H1 (cell line): ENCODE data around the gene CDK19. TPM values are rescaled to one million over a fixed set of nuclear protein-coding genes. Genes with fewer than 3 reads are reported as not detected.

ENCODE experiments used
- CTCF ChIA-PET: fragments of 300-600 bp; sonication (Branson Sonifier 250); formaldehyde crosslinking; loops from one replicate; lab custom pipeline; 2021; ENCODE audit not compliant: partially characterized antibody; lab: Charles Lee
- POLR2A ChIA-PET: fragments of 300-600 bp; sonication (Branson Sonifier 250); formaldehyde crosslinking; loops from one replicate; lab custom pipeline; 2021; ENCODE audit warnings: inconsistent platforms; ENCODE audit not compliant: partially characterized antibody; lab: Charles Lee
- DNase-seq, 2 experiments: peaks; one replicate each; pipeline versions ENCODE4 v3.0.0 to v3.0.0-alpha.2; 2010 to 2022; ENCODE audit warnings: low spot score in 2 of 2, low read depth in 1 of 2, mixed read lengths in 1 of 2
- FAIRE-seq: peaks from 2 replicates; lab custom pipeline; 2011; peaks lifted over from hg19 to GRCh38; lab: Jason Lieb, UNC
- H2AFZ ChIP-seq: 2 replicates; pipeline ENCODE4 v1.8.1; 2012; ENCODE audit warnings: low read length, inconsistent platforms
- H2AK5ac ChIP-seq: 2 replicates; pipeline ENCODE4 v1.6.1; 2013; ENCODE audit warnings: low read depth, low read length
- H2BK120ac ChIP-seq: replicated peaks from 2 replicates; pipeline ENCODE3; 2013; ENCODE audit warnings: low read depth, low read length, inconsistent platforms
- H2BK12ac ChIP-seq: 2 replicates; pipeline ENCODE4 v1.6.1; 2013; ENCODE audit warnings: low read depth, low read length
- H2BK15ac ChIP-seq: 2 replicates; pipeline ENCODE4 v1.6.1; 2013; ENCODE audit warnings: low read length
- H2BK20ac ChIP-seq: 2 replicates; pipeline ENCODE4 v1.6.1; 2013; ENCODE audit warnings: low read length
- H2BK5ac ChIP-seq: 2 replicates; pipeline ENCODE4 v1.6.1; 2013; ENCODE audit warnings: low read depth, low read length
- H3K14ac ChIP-seq: 2 replicates; pipeline ENCODE4 v1.6.1; 2013; ENCODE audit warnings: inconsistent platforms; ENCODE audit not compliant: insufficient read length
- H3K18ac ChIP-seq: 2 replicates; pipeline ENCODE4 v1.6.1; 2013; ENCODE audit warnings: low read length; ENCODE audit errors: extremely low read depth
- H3K23ac ChIP-seq: 2 replicates; pipeline ENCODE4 v1.6.1; 2013; ENCODE audit warnings: inconsistent platforms; ENCODE audit not compliant: insufficient read length
- H3K23me2 ChIP-seq: 2 replicates; pipeline ENCODE4 v1.6.1; 2013; ENCODE audit warnings: low read depth, low read length
- H3K27ac ChIP-seq: 2 replicates; pipeline ENCODE4 v1.6.1; 2011; ENCODE audit warnings: low read depth, low read length, inconsistent platforms
- H3K27me3 ChIP-seq, 4 experiments: replicated peaks in 1 of 4; 1 replicate in 1 of 4; 2 replicates in 3 of 4; pipeline versions ENCODE4 v1.6.1 to v1.8.1; 2011 to 2013; ENCODE audit warnings: low read length in 3 of 4, mild to moderate bottlenecking in 3 of 4, inconsistent platforms in 2 of 4, mixed read lengths in 2 of 4, moderate library complexity in 1 of 4; ENCODE audit not compliant: control insufficient read depth in 3 of 4, insufficient read depth in 3 of 4; ENCODE audit errors: extremely low read depth in 1 of 4
- H3K36me3 ChIP-seq, 4 experiments: 2 replicates each; pipeline versions ENCODE4 v1.6.1 to v1.8.1; 2011 to 2013; ENCODE audit warnings: mild to moderate bottlenecking in 4 of 4, low read length in 3 of 4, moderate library complexity in 2 of 4, control low read depth in 1 of 4, inconsistent platforms in 1 of 4; ENCODE audit not compliant: insufficient read depth in 4 of 4, control insufficient read depth in 2 of 4
- H3K4ac ChIP-seq: replicated peaks from 2 replicates; pipeline ENCODE3; 2013; ENCODE audit warnings: low read length, low read depth, mixed read lengths, inconsistent platforms; ENCODE audit not compliant: insufficient read length
- H3K4me1 ChIP-seq, 4 experiments: replicated peaks in 1 of 4; 1 replicate in 1 of 4; 2 replicates in 3 of 4; pipeline versions ENCODE4 v1.6.1 to v1.8.1; 2011 to 2013; ENCODE audit warnings: low read length in 3 of 4, inconsistent platforms in 2 of 4, mixed read lengths in 1 of 4; ENCODE audit not compliant: insufficient read depth in 4 of 4, control insufficient read depth in 3 of 4
- H3K4me2 ChIP-seq, 2 experiments: 2 replicates each; pipeline versions ENCODE4 v1.6.1 to v1.8.1; 2011 to 2013; ENCODE audit warnings: low read depth in 2 of 2, low read length in 2 of 2, control low read depth in 1 of 2, inconsistent platforms in 1 of 2, mild to moderate bottlenecking in 1 of 2; ENCODE audit not compliant: insufficient read depth in 1 of 2
- H3K4me3 ChIP-seq, 4 experiments: fragments of 200-600, 300-600 bp in 1 of 4; sonication (generic), shearing (Covaris generic), sonication (Bioruptor Twin) in 1 of 4; 2 replicates each; pipeline versions ENCODE4 v1.5.1 to v1.8.1; 2011 to 2016; ENCODE audit warnings: low read length in 4 of 4, low read depth in 3 of 4, control low read depth in 2 of 4, inconsistent platforms in 2 of 4, mild to moderate bottlenecking in 2 of 4, mixed read lengths in 1 of 4, moderate library complexity in 1 of 4; ENCODE audit not compliant: insufficient read depth in 2 of 4; ENCODE audit errors: extremely low read depth in 1 of 4
- H3K56ac ChIP-seq: replicated peaks from 2 replicates; pipeline ENCODE3; 2013; ENCODE audit warnings: low read depth, mild to moderate bottlenecking, mixed read lengths, low read length, inconsistent platforms; ENCODE audit not compliant: insufficient read length
- H3K79me1 ChIP-seq: 2 replicates; pipeline ENCODE4 v1.6.1; 2013; ENCODE audit warnings: low read depth, low read length, control low read depth
- H3K79me2 ChIP-seq, 2 experiments: 2 replicates each; pipeline versions ENCODE4 v1.6.1 to v1.8.1; 2012 to 2013; ENCODE audit warnings: low read length in 2 of 2, mild to moderate bottlenecking in 2 of 2, inconsistent platforms in 1 of 2; ENCODE audit not compliant: insufficient read depth in 2 of 2, control insufficient read depth in 1 of 2
- H3K9ac ChIP-seq, 4 experiments: replicated peaks in 1 of 4; 1 replicate in 1 of 4; 2 replicates in 3 of 4; pipeline versions ENCODE4 v1.6.1 to v1.8.1; 2011 to 2013; ENCODE audit warnings: low read depth in 3 of 4, low read length in 3 of 4, control low read depth in 2 of 4, mild to moderate bottlenecking in 2 of 4, moderate library complexity in 2 of 4, inconsistent platforms in 1 of 4; ENCODE audit errors: extremely low read depth in 1 of 4
- H3K9me3 ChIP-seq, 2 experiments: 2 replicates each; pipeline versions ENCODE4 v1.6.1 to v1.8.1; 2012 to 2013; ENCODE audit warnings: mild to moderate bottlenecking in 2 of 2, moderate library complexity in 2 of 2, control low read depth in 1 of 2, inconsistent platforms in 1 of 2, low read depth in 1 of 2, low read length in 1 of 2, mixed read lengths in 1 of 2; ENCODE audit not compliant: insufficient read depth in 2 of 2
- H4K20me1 ChIP-seq, 2 experiments: replicated peaks in 1 of 2; 2 replicates each; pipeline versions ENCODE3 to v1.8.1; 2011 to 2013; ENCODE audit warnings: inconsistent platforms in 2 of 2, low read length in 2 of 2, mild to moderate bottlenecking in 1 of 2; ENCODE audit not compliant: insufficient read depth in 2 of 2, control insufficient read depth in 1 of 2
- H4K5ac ChIP-seq: 2 replicates; pipeline ENCODE4 v1.6.1; 2013; ENCODE audit warnings: low read length, low read depth, mixed read lengths, inconsistent platforms; ENCODE audit not compliant: insufficient read length
- H4K8ac ChIP-seq: 2 replicates; pipeline ENCODE4 v1.8.0; 2013; ENCODE audit warnings: mild to moderate bottlenecking, moderate library complexity, low read length, inconsistent platforms; ENCODE audit not compliant: insufficient read depth; ENCODE audit errors: extremely low read depth
- H4K91ac ChIP-seq: replicated peaks from 2 replicates; pipeline ENCODE3; 2013; ENCODE audit warnings: low read length, mixed read lengths, inconsistent platforms; ENCODE audit not compliant: insufficient read length
- ASH2L ChIP-seq: fragments of 200-600, 300-600 bp; sonication (generic); IDR thresholded peaks from one replicate; pipeline ENCODE4 v1.7.1; 2017; ENCODE audit warnings: low read length
- ATF2 ChIP-seq: IDR thresholded peaks from 2 replicates; pipeline ENCODE4 v1.6.1; 2012; ENCODE audit warnings: low read length, inconsistent platforms
- CHD1 ChIP-seq: IDR thresholded peaks from 2 replicates; pipeline ENCODE4 v1.6.1; 2012; ENCODE audit warnings: low read depth, low read length, improper control_type of control experiment
- CTBP2 ChIP-seq: IDR thresholded peaks from 2 replicates; pipeline ENCODE4 v1.7.0; 2011; ENCODE audit warnings: borderline replicate concordance, mild to moderate bottlenecking, moderate library complexity, mixed read lengths, low read length; ENCODE audit not compliant: insufficient read depth, insufficient read length
- NANOG ChIP-seq: IDR thresholded peaks from 2 replicates; pipeline ENCODE4 v1.6.1; 2011; ENCODE audit warnings: low read length, low read depth, mild to moderate bottlenecking, inconsistent platforms; ENCODE audit not compliant: insufficient read depth, poor library complexity, severe bottlenecking
- PHF8 ChIP-seq: fragments of 200-600 bp; sonication (generic); conservative IDR thresholded peaks from 2 replicates; pipeline ENCODE4 v1.7.1; 2012; ENCODE audit warnings: low read depth, mild to moderate bottlenecking, inconsistent platforms, low read length, moderate library complexity
- POU5F1 ChIP-seq: IDR thresholded peaks from 2 replicates; pipeline ENCODE4 v1.6.1; 2011; ENCODE audit warnings: low read depth, mild to moderate bottlenecking, low read length, moderate library complexity
- SIN3A ChIP-seq, 2 experiments: IDR thresholded peaks in 1 of 2; conservative IDR thresholded peaks in 1 of 2; 2 replicates each; pipeline ENCODE4 v1.6.1; 2011 to 2012; ENCODE audit warnings: low read length in 2 of 2, improper control_type of control experiment in 1 of 2, low read depth in 1 of 2, mild to moderate bottlenecking in 1 of 2
- SIRT6 ChIP-seq: IDR thresholded peaks from one replicate; pipeline ENCODE4 v1.7.1; 2012; ENCODE audit warnings: low read length, inconsistent platforms
- SP2 ChIP-seq: IDR thresholded peaks from 2 replicates; pipeline ENCODE4 v1.6.1; 2012; ENCODE audit warnings: mild to moderate bottlenecking, low read length, inconsistent platforms
- YY1 ChIP-seq: IDR thresholded peaks from 2 replicates; pipeline ENCODE4 v1.6.1; 2011; ENCODE audit warnings: low read depth, mild to moderate bottlenecking, low read length
- WGBS, 2 experiments: shearing (Covaris generic) in 1 of 2; methylation state at CpG; one replicate each; pipeline versions ENCODE4 v1.1.6 to v1.1.7; 2013 to 2015; ENCODE audit warnings: low lambda C conversion rate in 2 of 2, mixed read lengths in 2 of 2, inconsistent platforms in 1 of 2, low coverage in 1 of 2, missing lambda C conversion rate in 1 of 2; ENCODE audit not compliant: insufficient replicate concordance in 2 of 2, insufficient coverage in 1 of 2, insufficient read length in 1 of 2; ENCODE audit errors: extremely low coverage in 1 of 2, missing lambda C conversion rate in 1 of 2; 5-methylcytosine and 5-hydroxymethylcytosine counted together
- polyA plus RNA-seq, 7 experiments: library from polyadenylated mRNA; depleted of rRNA in 3 of 7; stranded (reverse) in 5 of 7; unstranded in 2 of 7; fragments of >200 nt in 5 of 7; fragments of 200-250 nt in 2 of 7; gene quantifications; 1 replicate in 5 of 7; 2 replicates in 1 of 7; 4 replicates in 1 of 7; pipeline versions ENCODE4 v1.2.1 to v1.2.3, GENCODE V29; 2011 to 2013; ENCODE audit warnings: missing spikeins in 2 of 7, mixed read lengths in 2 of 7
- total RNA-seq: library from RNA; stranded (reverse); fragmentation: NEBNext Ultra II Directional; extraction: Animal tissue kit (Norgen Biotek cat#: 25700); gene quantifications from 2 replicates; pipeline ENCODE4 v1.2.1, GENCODE V29; 2021

CDK19 gene
- total and polyA plus RNA-seq, 2 of the 8 experiments (the other 6 are each of a cell fraction or from before 2014, with no cell fraction given), result 4.9 to 12.6 TPM

- H3K9me3 ChIP-seq, result no peaks in the 10 kb centered on the region
- WGBS, 2 experiments, result 86% methylated on average over 4 of the region's 4 CpGs; no CpG with 5 or more reads in 1 of the 2 experiments
- H3K23ac ChIP-seq, result no peak overlapping the region
- FAIRE-seq (no peak), DNase-seq (no peak)
- no peak overlapping the region for H2AFZ ChIP-seq
- no peak overlapping the region for H3K27ac ChIP-seq
- no peak overlapping the region for H3K4me2 ChIP-seq
- H2BK120ac ChIP-seq, result no peak overlapping the region
- no peaks in the 10 kb centered on the region for H4K20me1 ChIP-seq
- H3K79me1 ChIP-seq, result no peaks in the 10 kb centered on the region
- ChIA-PET CTCF (interaction anchor here (1.9 kb wide), 1 partner anchor 13 kb away, joined by 7 read pairs; no protein-coding TSS in a partner anchor), POLR2A (interaction anchor here (1.2 to 1.7 kb wide), 2 partner anchors 18 to 352 kb away, joined by 3 read pairs; partner anchors contain the start of gene GTF3C6)
- H3K9ac ChIP-seq, result no peak overlapping the region
- H3K56ac ChIP-seq, result no peak overlapping the region
- no peak overlapping the region for H3K4me3 ChIP-seq
- H2BK15ac ChIP-seq, result no peak overlapping the region
- no peaks in the 10 kb centered on the region; the same call in 1 of the 2 replicates for H3K23me2 ChIP-seq
- H3K36me3 ChIP-seq, result no peaks in the 10 kb centered on the region
- H3K18ac ChIP-seq, result no peak overlapping the region
- H3K14ac ChIP-seq, result no peak overlapping the region
- no peak overlapping the region for H4K5ac ChIP-seq
- H3K79me2 ChIP-seq, result no peaks in the 10 kb centered on the region
- H3K4me1 ChIP-seq, result peaks cover 0 to 3% (median 1%) of the 10 kb centered on the region in 4 experiments; a peak in 1 of 7 replicates
- H2BK12ac ChIP-seq, result no peak overlapping the region
- H3K4ac ChIP-seq, result no peak overlapping the region
- no peak overlapping the region for H2AK5ac ChIP-seq
- no peaks in the 10 kb centered on the region for H3K27me3 ChIP-seq
- H2BK5ac ChIP-seq, result no peak overlapping the region
- no peak overlapping the region for H4K91ac ChIP-seq
- no peak overlapping the region for H4K8ac ChIP-seq
- no peak overlapping the region for H2BK20ac ChIP-seq
- TF ChIP-seq POU5F1 (no peak), YY1 (no peak), SIRT6 (no peak), CTBP2 (no peak), PHF8 (no peak), SP2 (no peak), ASH2L (no peak), SIN3A (conservative IDR thresholded peaks at IDR 0.05 in 1 of 2, IDR thresholded peaks at IDR 0.05 in 1 of 2; ENCODE audit: low read depth in 1 of 2, low read length in 2 of 2) (no peak), CHD1 (no peak), ATF2 (no peak), NANOG (no peak)
Observed at GRCh38 chr6:110606151-110606550, 209.1 kb downstream of the CDK19 start.
